HCT116 (cell line): Measurements from ENCODE around the gene N4BP2. TPM values are rescaled to one million over a fixed set of nuclear protein-coding genes. Genes with fewer than 3 reads are reported as not detected.

ENCODE experiments used
- ATAC-seq: fragments of 200-7000 bp; cut with Tn5 transposase; 2 replicates; pipeline ENCODE4 v1.9.1; 2020; ENCODE audit warnings: mild to moderate bottlenecking, moderate library complexity
- BruUV-seq: library from RNA; stranded (reverse); fragments of 400-500 nt; replicated peaks from 2 replicates; lab custom pipeline; 2021; lab: Mats Ljungman, UMichigan
- CTCF ChIA-PET: fragments of 300-600 bp; sonication (Branson Sonifier 250); formaldehyde crosslinking; loops from one replicate; lab custom pipeline; 2021; ENCODE audit warnings: antibody characterized with exemption; lab: Charles Lee
- POLR2A ChIA-PET: fragments of 300-600, 350-600 bp; sonication (Branson Sonifier 250); formaldehyde crosslinking; loops from one replicate; lab custom pipeline; 2021; ENCODE audit warnings: antibody characterized with exemption; lab: Charles Lee
- RAD21 ChIA-PET, 2 experiments: fragments of 300-600 bp; sonication (Branson Sonifier 250); formaldehyde crosslinking; loops; one replicate each; lab custom pipeline; 2023; ENCODE audit warnings: low total read pairs in 2 of 2; ENCODE audit not compliant: uncharacterized antibody in 2 of 2, unreplicated experiment in 2 of 2, low non-redundant PET in 1 of 2; lab: Charles Lee
- DNase-seq: peaks from one replicate; pipeline ENCODE4 v3.0.0-alpha.2; 2010; ENCODE audit warnings: low read depth, low spot score
- H2AFZ ChIP-seq: fragments of 200-600 bp; shearing (Covaris generic), sonication (generic); 2 replicates; pipeline ENCODE4 v1.6.1; 2017; ENCODE audit warnings: low read depth, mixed run types, mixed read lengths, antibody characterized with exemption, low read length; ENCODE audit not compliant: poor library complexity, severe bottlenecking
- H3K27ac ChIP-seq: 2 replicates; pipeline ENCODE4 v1.5.1; 2012; ENCODE audit warnings: low read depth, low read length
- H3K27me3 ChIP-seq: fragments of 200-600 bp; sonication (generic); 2 replicates; pipeline ENCODE4 v1.6.1; 2016; ENCODE audit warnings: mixed run types, low read length, mixed read lengths; ENCODE audit not compliant: insufficient read depth
- H3K36me3 ChIP-seq, 2 experiments: fragments of 200-500 bp in 1 of 2; fragments of 200-600 bp in 1 of 2; sonication (Bioruptor generic) in 1 of 2; sonication (generic) in 1 of 2; 2 replicates each; pipeline versions ENCODE4 v1.5.1 to v1.6.1; 2014 to 2016; ENCODE audit warnings: low read length in 2 of 2, inconsistent platforms in 1 of 2, mixed read lengths in 1 of 2, mixed run types in 1 of 2; ENCODE audit not compliant: insufficient read depth in 2 of 2, control insufficient read depth in 1 of 2
- H3K4me1 ChIP-seq, 2 experiments: fragments of 200-600 bp in 1 of 2; sonication (generic) in 1 of 2; 2 replicates each; pipeline versions ENCODE4 v1.5.1 to v1.6.1; 2012 to 2017; ENCODE audit warnings: low read length in 2 of 2, inconsistent platforms in 1 of 2, mild to moderate bottlenecking in 1 of 2, mixed read lengths in 1 of 2, mixed run types in 1 of 2, moderate library complexity in 1 of 2; ENCODE audit not compliant: insufficient read depth in 2 of 2, control insufficient read depth in 1 of 2
- H3K4me2 ChIP-seq: fragments of 200-600 bp; sonication (generic); 2 replicates; pipeline ENCODE4 v1.6.1; 2017; ENCODE audit warnings: mixed run types, low read length, mixed read lengths
- H3K4me3 ChIP-seq, 2 experiments: fragments of 200-600 bp in 1 of 2; sonication (generic) in 1 of 2; replicated peaks in 1 of 2; 2 replicates each; pipeline ENCODE4 v1.5.1; 2011 to 2016; ENCODE audit warnings: low read length in 2 of 2, control low read depth in 1 of 2, low read depth in 1 of 2, mild to moderate bottlenecking in 1 of 2, mixed read lengths in 1 of 2, mixed run types in 1 of 2
- H3K79me2 ChIP-seq: fragments of 200-600 bp; sonication (generic); 2 replicates; pipeline ENCODE4 v1.6.1; 2017; ENCODE audit warnings: mild to moderate bottlenecking, mixed run types, low read length, moderate library complexity, mixed read lengths; ENCODE audit not compliant: insufficient read depth
- H3K9ac ChIP-seq: fragments of 200-600 bp; sonication (generic); 2 replicates; pipeline ENCODE4 v1.6.1; 2016; ENCODE audit warnings: low read length, mixed read lengths
- H3K9me2 ChIP-seq: fragments of 200-600 bp; sonication (generic), shearing (Covaris generic); 2 replicates; pipeline ENCODE4 v1.6.1; 2017; ENCODE audit warnings: mixed run types, mild to moderate bottlenecking, moderate library complexity; ENCODE audit not compliant: insufficient read depth
- H3K9me3 ChIP-seq, 2 experiments: fragments of 200-500 bp in 1 of 2; fragments of 200-600 bp in 1 of 2; sonication (Bioruptor generic) in 1 of 2; sonication (generic) in 1 of 2; 2 replicates each; pipeline ENCODE4 v1.6.1; 2014 to 2017; ENCODE audit warnings: low read length in 2 of 2, mixed read lengths in 2 of 2, inconsistent platforms in 1 of 2, low read depth in 1 of 2, mild to moderate bottlenecking in 1 of 2, mixed run types in 1 of 2, moderate library complexity in 1 of 2; ENCODE audit not compliant: control insufficient read depth in 1 of 2, insufficient read depth in 1 of 2
- H4K20me1 ChIP-seq: fragments of 200-600 bp; sonication (generic), shearing (Covaris generic); 2 replicates; pipeline ENCODE4 v1.6.1; 2017; ENCODE audit warnings: mixed run types, mild to moderate bottlenecking, moderate library complexity; ENCODE audit not compliant: insufficient read depth
- EGR1 ChIP-seq: IDR thresholded peaks from 2 replicates; pipeline ENCODE4 v1.6.1; 2012; ENCODE audit warnings: low read depth
- ELF1 ChIP-seq: IDR thresholded peaks from 2 replicates; pipeline ENCODE4 v1.6.1; 2012; ENCODE audit warnings: low read depth, borderline replicate concordance
- EZH2 ChIP-seq: fragments of 200-600 bp; sonication (generic); IDR thresholded peaks from 2 replicates; pipeline ENCODE4 v1.6.1; 2017; ENCODE audit warnings: antibody characterized with exemption, mixed run types
- FOSL1 ChIP-seq: IDR thresholded peaks from 2 replicates; pipeline ENCODE4 v1.6.1; 2012; ENCODE audit warnings: low read depth
- JUND ChIP-seq: IDR thresholded peaks from 2 replicates; pipeline ENCODE4 v1.6.1; 2012
- POLR2AphosphoS5 ChIP-seq: IDR thresholded peaks from 2 replicates; pipeline ENCODE4 v1.6.1; 2011; ENCODE audit warnings: mild to moderate bottlenecking, low read depth, low read length, moderate library complexity
- SP1 ChIP-seq: IDR thresholded peaks from 2 replicates; pipeline ENCODE4 v1.6.1; 2012; ENCODE audit warnings: low read depth
- TCF7L2 ChIP-seq: IDR thresholded peaks from 2 replicates; pipeline ENCODE4 v1.7.0; 2011; ENCODE audit warnings: borderline replicate concordance, inconsistent platforms; ENCODE audit not compliant: insufficient read depth, insufficient read length; ENCODE audit errors: extremely low read depth
- YY1 ChIP-seq: IDR thresholded peaks from 2 replicates; pipeline ENCODE4 v1.6.1; 2011; ENCODE audit warnings: low read length, low read depth, moderate library complexity, mild to moderate bottlenecking; ENCODE audit not compliant: insufficient replicate concordance; ENCODE audit errors: extremely low read depth
- intact Hi-C: fragments of 100-400 bp; cut with micrococcal nuclease; formaldehyde crosslinking; loops from 2 replicates; pipeline ENCODE4 v1.10.0; 2022
- total RNA-seq: library from RNA; stranded (reverse); gene quantifications from one replicate; pipeline ENCODE4 v1.2.1, GENCODE V29; 2021; ENCODE audit not compliant: unreplicated experiment
- TF ChIP-seq, protein P1 (sequence below): IDR thresholded peaks from 2 replicates; pipeline ENCODE4 v1.6.1; 2012
- TF ChIP-seq, protein P2 (sequence below): IDR thresholded peaks from 2 replicates; pipeline ENCODE4 v1.6.1; 2011; ENCODE audit warnings: mild to moderate bottlenecking, low read length, moderate library complexity; ENCODE audit not compliant: insufficient replicate concordance; ENCODE audit errors: extremely low read depth
- TF ChIP-seq, protein P3 (sequence below), 3 experiments: fragments of 200-600 bp in 1 of 3; sonication (generic) in 1 of 3; IDR thresholded peaks in 2 of 3; conservative IDR thresholded peaks in 1 of 3; 2 replicates each; pipeline ENCODE4 v1.5.1; 2012 to 2017; ENCODE audit warnings: low read depth in 2 of 3, low read length in 2 of 3, antibody characterized with exemption in 1 of 3, borderline replicate concordance in 1 of 3, control low read depth in 1 of 3, mild to moderate bottlenecking in 1 of 3, mixed read lengths in 1 of 3, mixed run types in 1 of 3, moderate library complexity in 1 of 3; ENCODE audit not compliant: insufficient read depth in 1 of 3
- TF ChIP-seq, protein P4 (sequence below): IDR thresholded peaks from 2 replicates; pipeline ENCODE4 v1.6.1; 2012

Gene N4BP2
- total RNA-seq, 1 experiment from 2014 or later, result 7.0 TPM

DNA sequence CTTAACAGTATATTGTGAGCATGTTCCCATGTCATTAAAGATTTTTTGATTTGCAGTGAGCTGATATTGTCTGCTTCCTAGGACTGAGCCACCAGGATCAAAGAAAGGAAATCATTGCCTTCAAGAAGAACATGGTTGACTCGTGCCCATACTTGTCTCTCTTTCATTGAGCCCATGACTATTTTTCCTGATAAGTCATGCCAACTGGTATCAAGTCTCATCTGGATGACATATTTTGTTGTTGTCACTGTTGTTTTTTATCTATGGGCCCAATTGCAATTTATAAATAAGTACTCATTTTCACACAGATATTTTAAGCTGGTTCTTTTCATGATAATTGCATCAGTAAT is 130.0 kb downstream of the N4BP2 start:
- POLR2A ChIA-PET, result no interaction called here
- no peak overlapping the region for H3K4me2 ChIP-seq
- RAD21 ChIA-PET, result no interaction called here
- H3K9me3 ChIP-seq, result no peaks in the 10 kb centered on the region
- no peaks in the 10 kb centered on the region; the same call in 1 of the 2 replicates for H3K9me2 ChIP-seq
- H3K27ac ChIP-seq, result no peak overlapping the region
- no TSS peak for BruUV-seq
- DNase-seq (no peak), ATAC-seq (no peak)
- no peaks in the 10 kb centered on the region for H3K27me3 ChIP-seq
- no peaks in the 10 kb centered on the region for H3K36me3 ChIP-seq
- H3K79me2 ChIP-seq, result no peaks in the 10 kb centered on the region
- CTCF ChIA-PET, result no interaction called here
- no peak overlapping the region for H2AFZ ChIP-seq
- H4K20me1 ChIP-seq, result no peaks in the 10 kb centered on the region
- intact Hi-C loops, result no loop called here
- TF ChIP-seq, protein P1, sequence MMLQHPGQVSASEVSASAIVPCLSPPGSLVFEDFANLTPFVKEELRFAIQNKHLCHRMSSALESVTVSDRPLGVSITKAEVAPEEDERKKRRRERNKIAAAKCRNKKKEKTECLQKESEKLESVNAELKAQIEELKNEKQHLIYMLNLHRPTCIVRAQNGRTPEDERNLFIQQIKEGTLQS, result no peak
- TF ChIP-seq, protein P2, sequence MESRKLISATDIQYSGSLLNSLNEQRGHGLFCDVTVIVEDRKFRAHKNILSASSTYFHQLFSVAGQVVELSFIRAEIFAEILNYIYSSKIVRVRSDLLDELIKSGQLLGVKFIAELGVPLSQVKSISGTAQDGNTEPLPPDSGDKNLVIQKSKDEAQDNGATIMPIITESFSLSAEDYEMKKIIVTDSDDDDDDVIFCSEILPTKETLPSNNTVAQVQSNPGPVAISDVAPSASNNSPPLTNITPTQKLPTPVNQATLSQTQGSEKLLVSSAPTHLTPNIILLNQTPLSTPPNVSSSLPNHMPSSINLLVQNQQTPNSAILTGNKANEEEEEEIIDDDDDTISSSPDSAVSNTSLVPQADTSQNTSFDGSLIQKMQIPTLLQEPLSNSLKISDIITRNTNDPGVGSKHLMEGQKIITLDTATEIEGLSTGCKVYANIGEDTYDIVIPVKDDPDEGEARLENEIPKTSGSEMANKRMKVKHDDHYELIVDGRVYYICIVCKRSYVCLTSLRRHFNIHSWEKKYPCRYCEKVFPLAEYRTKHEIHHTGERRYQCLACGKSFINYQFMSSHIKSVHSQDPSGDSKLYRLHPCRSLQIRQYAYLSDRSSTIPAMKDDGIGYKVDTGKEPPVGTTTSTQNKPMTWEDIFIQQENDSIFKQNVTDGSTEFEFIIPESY, result no peak
- no peak for TF ChIP-seq FOSL1
- TF ChIP-seq ELF1, result no peak
- no peak for TF ChIP-seq YY1
- no peak for TF ChIP-seq POLR2AphosphoS5
- H3K9ac ChIP-seq, result no peak overlapping the region
- H3K4me1 ChIP-seq, result peaks cover 0 to 9% of the 10 kb centered on the region in 2 experiments; a peak in 1 of 4 replicates
- H3K4me3 ChIP-seq, result no peak overlapping the region

DNA sequence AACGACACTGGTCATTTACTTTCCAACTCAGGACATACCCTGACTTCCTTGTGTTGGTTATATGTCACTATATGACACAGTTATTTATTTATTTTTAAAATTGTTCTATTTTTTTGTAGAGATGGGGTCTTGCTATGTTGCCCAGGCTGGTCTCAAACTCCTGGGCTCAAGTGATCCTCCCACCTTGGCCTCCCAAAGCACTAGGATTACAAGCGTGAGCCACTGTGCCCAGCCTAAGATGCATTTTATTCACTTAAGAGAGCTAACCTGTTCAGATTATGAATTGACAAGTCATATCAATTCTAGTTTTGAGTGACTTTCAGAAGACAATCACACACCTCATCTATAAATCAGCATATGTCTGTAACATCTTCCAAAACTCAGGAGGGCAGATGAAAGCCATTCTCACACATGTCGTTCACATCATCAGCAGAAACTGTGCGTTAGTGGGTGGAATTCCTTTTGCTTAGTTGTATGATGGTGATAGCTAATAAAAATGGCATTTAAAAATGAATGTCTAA is 130.8 kb downstream of the N4BP2 start:
- H2AFZ ChIP-seq, result no peak overlapping the region
- ATAC-seq (no peak), DNase-seq (no peak)
- H3K9me3 ChIP-seq, result no peaks in the 10 kb centered on the region
- POLR2A ChIA-PET, result no interaction called here
- peaks cover 0 to 9% of the 10 kb centered on the region in 2 experiments; a peak in 1 of 4 replicates for H3K4me1 ChIP-seq
- intact Hi-C loops, result no loop called here
- no peaks in the 10 kb centered on the region for H4K20me1 ChIP-seq
- no peaks in the 10 kb centered on the region for H3K27me3 ChIP-seq
- H3K79me2 ChIP-seq, result no peaks in the 10 kb centered on the region
- no peak overlapping the region for H3K9ac ChIP-seq
- no peak overlapping the region for H3K27ac ChIP-seq
- RAD21 ChIA-PET, result no interaction called here
- no peaks in the 10 kb centered on the region; the same call in 1 of the 2 replicates for H3K9me2 ChIP-seq
- TF ChIP-seq TCF7L2, result no peak
- no peak for TF ChIP-seq POLR2AphosphoS5
- no peak for TF ChIP-seq FOSL1
- no peak for TF ChIP-seq JUND
- no peak for TF ChIP-seq EGR1
- TF ChIP-seq, protein P3, sequence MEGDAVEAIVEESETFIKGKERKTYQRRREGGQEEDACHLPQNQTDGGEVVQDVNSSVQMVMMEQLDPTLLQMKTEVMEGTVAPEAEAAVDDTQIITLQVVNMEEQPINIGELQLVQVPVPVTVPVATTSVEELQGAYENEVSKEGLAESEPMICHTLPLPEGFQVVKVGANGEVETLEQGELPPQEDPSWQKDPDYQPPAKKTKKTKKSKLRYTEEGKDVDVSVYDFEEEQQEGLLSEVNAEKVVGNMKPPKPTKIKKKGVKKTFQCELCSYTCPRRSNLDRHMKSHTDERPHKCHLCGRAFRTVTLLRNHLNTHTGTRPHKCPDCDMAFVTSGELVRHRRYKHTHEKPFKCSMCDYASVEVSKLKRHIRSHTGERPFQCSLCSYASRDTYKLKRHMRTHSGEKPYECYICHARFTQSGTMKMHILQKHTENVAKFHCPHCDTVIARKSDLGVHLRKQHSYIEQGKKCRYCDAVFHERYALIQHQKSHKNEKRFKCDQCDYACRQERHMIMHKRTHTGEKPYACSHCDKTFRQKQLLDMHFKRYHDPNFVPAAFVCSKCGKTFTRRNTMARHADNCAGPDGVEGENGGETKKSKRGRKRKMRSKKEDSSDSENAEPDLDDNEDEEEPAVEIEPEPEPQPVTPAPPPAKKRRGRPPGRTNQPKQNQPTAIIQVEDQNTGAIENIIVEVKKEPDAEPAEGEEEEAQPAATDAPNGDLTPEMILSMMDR (IDR thresholded peaks at IDR 0.05 in 2 of 3, conservative IDR thresholded peaks at IDR 0.05 in 1 of 3; ENCODE audit: borderline replicate concordance in 1 of 3, insufficient read depth in 1 of 3, low read depth in 2 of 3, low read length in 2 of 3), result no peak
- TF ChIP-seq, protein P4, sequence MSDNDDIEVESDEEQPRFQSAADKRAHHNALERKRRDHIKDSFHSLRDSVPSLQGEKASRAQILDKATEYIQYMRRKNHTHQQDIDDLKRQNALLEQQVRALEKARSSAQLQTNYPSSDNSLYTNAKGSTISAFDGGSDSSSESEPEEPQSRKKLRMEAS, result no peak
- no peak for TF ChIP-seq SP1
- TF ChIP-seq EZH2, result no peak
- no peak overlapping the region for H3K4me2 ChIP-seq
- no TSS peak for BruUV-seq
- CTCF ChIA-PET, result no interaction called here
- no peak overlapping the region for H3K4me3 ChIP-seq
- no peaks in the 10 kb centered on the region for H3K36me3 ChIP-seq
